Lower lobe of right lung (tissue), 2 donors: ENCODE results near the gene TMBIM4. TPM values are rescaled to one million over a fixed set of nuclear protein-coding genes. Genes with fewer than 3 reads are reported as not detected.

Experiments used
- ATAC-seq, 2 donors: fragments of 200-7000 bp; cut with Tn5 transposase; one replicate each; pipeline ENCODE4 v1.9.1; 2020 to 2022; ENCODE audit warnings: mild to moderate bottlenecking in 2 of 2, moderate library complexity in 2 of 2
- DNase-seq: peaks from one replicate; pipeline ENCODE4 v3.0.0-alpha.2; 2020
- H3K27ac ChIP-seq: fragments of 200-600 bp; one replicate; pipeline ENCODE4 v1.8.0; 2022
- H3K27me3 ChIP-seq: fragments of 200-600 bp; one replicate; pipeline ENCODE4 v1.8.0; 2022; ENCODE audit warnings: low read depth
- H3K36me3 ChIP-seq: fragments of 200-600 bp; one replicate; pipeline ENCODE4 v1.8.0; 2022; ENCODE audit warnings: mild to moderate bottlenecking
- H3K4me1 ChIP-seq: fragments of 200-600 bp; one replicate; pipeline ENCODE4 v1.8.0; 2022
- H3K4me3 ChIP-seq: fragments of 200-600 bp; one replicate; pipeline ENCODE4 v1.8.0; 2022; ENCODE audit warnings: mild to moderate bottlenecking
- H3K9me3 ChIP-seq: fragments of 200-600 bp; one replicate; pipeline ENCODE4 v1.8.0; 2022
- CTCF ChIP-seq: fragments of 200-600 bp; IDR thresholded peaks from one replicate; pipeline ENCODE4 v1.8.0; 2022; ENCODE audit warnings: antibody characterized with exemption, mild to moderate bottlenecking
- intact Hi-C: fragments of 100-400 bp; cut with DNase I; formaldehyde crosslinking; loops from one replicate; pipeline ENCODE4 v1.11.0; 2022
- total RNA-seq: library from RNA; stranded (reverse); fragmentation: NEBNext Ultra II Directional; extraction: Animal tissue kit (Norgen Biotek cat#: 25700); gene quantifications from one replicate; pipeline ENCODE4 v1.2.1, GENCODE V29; 2021
- donor health status: DM: no; HTN: yes; CAD: no; lungs with severe emphysema.

TMBIM4 gene
- total RNA-seq, 1 donor from 2014 or later, result 174 TPM

GRCh38 chr12:66120477-66120876, 49.3 kb downstream of the TMBIM4 start:
- intact Hi-C loops, result no loop called here
- no peak overlapping the region for H3K4me3 ChIP-seq
- no peaks in the 10 kb centered on the region for H3K27me3 ChIP-seq
- H3K27ac ChIP-seq, result no peak overlapping the region
- no peaks in the 10 kb centered on the region for H3K4me1 ChIP-seq
- H3K36me3 ChIP-seq, result peaks cover 45% of the 10 kb centered on the region
- no peaks in the 10 kb centered on the region for H3K9me3 ChIP-seq
- no peak for ATAC-seq
- DNase-seq, result no peak
- TF ChIP-seq CTCF, result no peak

GRCh38 chr12:66119870-66120241, 49.9 kb downstream of the TMBIM4 start:
- ATAC-seq (no peak), DNase-seq (no peak)
- intact Hi-C loops, result no loop called here
- Histone ChIP-seq H3K36me3 (peaks cover 39% of the 10 kb centered on the region), H3K27ac (no peak overlapping the region), H3K4me1 (no peaks in the 10 kb centered on the region), H3K4me3 (no peak overlapping the region), H3K9me3 (no peaks in the 10 kb centered on the region), H3K27me3 (no peaks in the 10 kb centered on the region)
- no peak for TF ChIP-seq CTCF

GRCh38 chr12:66119229-66119869, 50.4 kb downstream of the TMBIM4 start:
- ATAC-seq, result no peak
- no peaks in the 10 kb centered on the region for H3K9me3 ChIP-seq
- peaks cover 34% of the 10 kb centered on the region for H3K36me3 ChIP-seq
- intact Hi-C loops, result no loop called here
- H3K27ac ChIP-seq, result no peak overlapping the region
- H3K4me1 ChIP-seq, result no peaks in the 10 kb centered on the region
- no peak overlapping the region for H3K4me3 ChIP-seq
- no peak for TF ChIP-seq CTCF
- DNase-seq, result no peak
- no peaks in the 10 kb centered on the region for H3K27me3 ChIP-seq

GRCh38 chr12:66118240-66118891, 51.4 kb downstream of the TMBIM4 start:
- peaks cover 24% of the 10 kb centered on the region for H3K36me3 ChIP-seq
- no peak overlapping the region for H3K27ac ChIP-seq
- H3K4me1 ChIP-seq, result no peaks in the 10 kb centered on the region
- DNase-seq (no peak), ATAC-seq (no peak)
- H3K27me3 ChIP-seq, result no peaks in the 10 kb centered on the region
- no peak overlapping the region for H3K4me3 ChIP-seq
- no peak for TF ChIP-seq CTCF
- intact Hi-C loops, result no loop called here
- no peaks in the 10 kb centered on the region for H3K9me3 ChIP-seq

GRCh38 chr12:66117242-66117641, 52.6 kb downstream of the TMBIM4 start:
- H3K27ac ChIP-seq, result no peak overlapping the region
- TF ChIP-seq CTCF, result no peak
- no peaks in the 10 kb centered on the region for H3K27me3 ChIP-seq
- DNase-seq (no peak), ATAC-seq (no peak)
- H3K36me3 ChIP-seq, result peaks cover 12% of the 10 kb centered on the region
- no peaks in the 10 kb centered on the region for H3K9me3 ChIP-seq
- H3K4me3 ChIP-seq, result no peak overlapping the region
- intact Hi-C loops, result no loop called here
- H3K4me1 ChIP-seq, result no peaks in the 10 kb centered on the region
